Smooth muscle cell (in vitro differentiated cells): ENCODE data around the gene ABR. TPM values are rescaled to one million over a fixed set of nuclear protein-coding genes. Genes with fewer than 3 reads are reported as not detected.

Experiments used
- DNase-seq: peaks from one replicate; lab custom pipeline; 2025; ENCODE audit not compliant: unreplicated experiment; lab: John Stamatoyannopoulos, UW
- H2AFZ ChIP-seq: fragments of 200-600 bp; sonication (generic); 2 replicates; pipeline ENCODE4 v1.6.0; 2016; ENCODE audit warnings: antibody characterized with exemption, low read depth, mild to moderate bottlenecking
- H3F3A ChIP-seq: fragments of 200-600 bp; sonication (generic); 2 replicates; pipeline ENCODE4 v1.6.0; 2017; ENCODE audit warnings: antibody characterized with exemption, low read depth
- H3K27ac ChIP-seq: fragments of 200-600 bp; sonication (generic); 2 replicates; pipeline ENCODE4 v1.5.1; 2016; ENCODE audit warnings: low read depth, mild to moderate bottlenecking
- H3K27me3 ChIP-seq: fragments of 200-600 bp; sonication (generic); 2 replicates; pipeline ENCODE4 v1.6.1; 2016; ENCODE audit warnings: low read depth, mild to moderate bottlenecking
- H3K36me3 ChIP-seq: fragments of 200-600 bp; sonication (generic); 2 replicates; pipeline ENCODE4 v1.5.1; 2016; ENCODE audit warnings: low read depth
- H3K4me1 ChIP-seq: fragments of 200-600 bp; sonication (generic); 2 replicates; pipeline ENCODE4 v1.5.1; 2016; ENCODE audit warnings: low read depth
- H3K4me2 ChIP-seq: fragments of 200-600 bp; sonication (generic); 2 replicates; pipeline ENCODE4 v1.6.0; 2016; ENCODE audit warnings: mild to moderate bottlenecking
- H3K4me3 ChIP-seq: fragments of 200-600 bp; sonication (generic); 2 replicates; pipeline ENCODE4 v1.5.1; 2016; ENCODE audit warnings: mild to moderate bottlenecking
- H3K79me2 ChIP-seq: fragments of 200-600 bp; sonication (generic); 2 replicates; pipeline ENCODE4 v1.6.0; 2016; ENCODE audit warnings: low read depth, mild to moderate bottlenecking
- H3K9ac ChIP-seq: fragments of 200-600 bp; sonication (generic); 2 replicates; pipeline ENCODE4 v1.6.0; 2016; ENCODE audit warnings: low read depth
- H3K9me3 ChIP-seq: fragments of 200-600 bp; sonication (generic); replicated peaks from 2 replicates; pipeline ENCODE4 v1.5.1; 2016; ENCODE audit warnings: low read depth
- H4K20me1 ChIP-seq: fragments of 200-600 bp; sonication (generic); 2 replicates; pipeline ENCODE4 v1.6.0; 2016; ENCODE audit warnings: low read depth
- WGBS: methylation state at CpG from one replicate; pipeline ENCODE4 v1.1.7; 2016; ENCODE audit warnings: low lambda C conversion rate; 5-methylcytosine and 5-hydroxymethylcytosine counted together
- polyA plus RNA-seq: library from polyadenylated mRNA; unstranded; fragments of >200 nt; fragmentation: Nextera tagmentation; extraction: Ambion mirVana; gene quantifications from 2 replicates; pipeline ENCODE4 v1.2.1, GENCODE V29; 2016
- total RNA-seq: library from RNA; depleted of rRNA; stranded (reverse); fragments of >200 nt; gene quantifications from 2 replicates; pipeline ENCODE4 v1.2.3, GENCODE V29; 2014
- TF ChIP-seq, protein P1 (sequence below): fragments of 200-600 bp; sonication (generic); IDR thresholded peaks from 2 replicates; pipeline ENCODE4 v1.5.1; 2017; ENCODE audit warnings: borderline replicate concordance, mild to moderate bottlenecking, antibody characterized with exemption; ENCODE audit not compliant: insufficient read depth, poor library complexity, severe bottlenecking

Gene ABR
- total and polyA plus RNA-seq, 2 experiments from 2014 or later = 16.1 to 29.1 TPM

DNA sequence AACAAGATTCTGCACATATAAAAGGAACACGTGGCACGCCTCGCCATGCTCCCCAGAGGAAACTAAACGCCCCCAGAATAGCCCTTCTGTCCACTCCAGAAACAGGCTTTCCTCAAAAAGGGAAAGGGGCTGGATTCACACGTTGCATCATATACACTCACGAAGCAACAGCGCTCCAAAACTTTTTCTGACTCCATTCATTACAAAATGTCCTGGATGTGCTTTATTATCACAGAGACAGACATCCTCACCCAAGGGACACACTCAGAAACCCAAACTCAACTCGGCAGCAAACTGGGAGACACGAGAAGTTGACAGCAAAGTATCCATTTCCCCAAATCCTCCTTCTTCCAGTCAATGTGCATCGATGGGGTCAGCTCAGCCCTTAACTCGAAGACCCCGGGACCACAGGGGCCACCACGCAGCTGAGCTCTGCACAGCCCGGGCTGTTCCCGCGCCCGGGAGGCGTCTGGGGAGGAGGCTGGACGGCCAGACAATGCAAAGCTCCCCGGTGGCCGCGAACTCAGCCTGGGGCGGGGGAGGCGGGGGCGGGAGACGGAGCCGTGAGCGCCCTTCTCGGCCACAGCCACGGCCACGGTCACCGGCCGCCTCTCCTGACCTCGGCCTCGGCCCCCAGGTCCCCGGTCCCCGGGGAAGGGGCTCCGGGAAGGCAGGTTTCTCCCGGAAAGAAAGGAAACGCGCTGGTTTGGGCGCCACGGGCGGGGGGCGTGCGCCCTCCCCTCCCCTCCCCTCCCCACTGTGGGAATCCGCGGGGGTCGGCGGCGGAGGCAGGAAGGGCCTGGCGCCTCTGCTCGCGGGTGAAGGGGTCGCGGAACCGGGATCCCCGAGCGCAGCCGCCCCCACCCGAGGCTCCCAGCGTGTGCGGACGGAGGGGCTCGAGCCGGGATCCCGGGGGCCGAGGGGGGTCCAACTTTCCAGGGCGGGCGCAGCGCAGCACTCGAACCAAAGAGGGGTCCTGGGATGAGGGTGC is 201.4 kb downstream of the ABR start:
- Histone ChIP-seq H3K4me1 (peaks cover 26% of the 10 kb centered on the region), H3K27ac (peak overlapping the region; percentile 70), H3K4me3 (peak overlapping the region; percentile 93), H3K79me2 (peaks cover 55% of the 10 kb centered on the region), H3F3A (peaks cover 4% of the 10 kb centered on the region), H4K20me1 (peaks cover 49% of the 10 kb centered on the region), H3K4me2 (peak overlapping the region; percentile 97), H3K36me3 (no peaks in the 10 kb centered on the region), H2AFZ (no peak overlapping the region), H3K9ac (peak overlapping the region; percentile 86), H3K27me3 (no peaks in the 10 kb centered on the region), H3K9me3 (no peaks in the 10 kb centered on the region)
- no peak for DNase-seq
- TF ChIP-seq, protein P1, sequence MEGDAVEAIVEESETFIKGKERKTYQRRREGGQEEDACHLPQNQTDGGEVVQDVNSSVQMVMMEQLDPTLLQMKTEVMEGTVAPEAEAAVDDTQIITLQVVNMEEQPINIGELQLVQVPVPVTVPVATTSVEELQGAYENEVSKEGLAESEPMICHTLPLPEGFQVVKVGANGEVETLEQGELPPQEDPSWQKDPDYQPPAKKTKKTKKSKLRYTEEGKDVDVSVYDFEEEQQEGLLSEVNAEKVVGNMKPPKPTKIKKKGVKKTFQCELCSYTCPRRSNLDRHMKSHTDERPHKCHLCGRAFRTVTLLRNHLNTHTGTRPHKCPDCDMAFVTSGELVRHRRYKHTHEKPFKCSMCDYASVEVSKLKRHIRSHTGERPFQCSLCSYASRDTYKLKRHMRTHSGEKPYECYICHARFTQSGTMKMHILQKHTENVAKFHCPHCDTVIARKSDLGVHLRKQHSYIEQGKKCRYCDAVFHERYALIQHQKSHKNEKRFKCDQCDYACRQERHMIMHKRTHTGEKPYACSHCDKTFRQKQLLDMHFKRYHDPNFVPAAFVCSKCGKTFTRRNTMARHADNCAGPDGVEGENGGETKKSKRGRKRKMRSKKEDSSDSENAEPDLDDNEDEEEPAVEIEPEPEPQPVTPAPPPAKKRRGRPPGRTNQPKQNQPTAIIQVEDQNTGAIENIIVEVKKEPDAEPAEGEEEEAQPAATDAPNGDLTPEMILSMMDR = no peak
- WGBS = under 1% methylated on average over 33 of the region's 72 CpGs

DNA sequence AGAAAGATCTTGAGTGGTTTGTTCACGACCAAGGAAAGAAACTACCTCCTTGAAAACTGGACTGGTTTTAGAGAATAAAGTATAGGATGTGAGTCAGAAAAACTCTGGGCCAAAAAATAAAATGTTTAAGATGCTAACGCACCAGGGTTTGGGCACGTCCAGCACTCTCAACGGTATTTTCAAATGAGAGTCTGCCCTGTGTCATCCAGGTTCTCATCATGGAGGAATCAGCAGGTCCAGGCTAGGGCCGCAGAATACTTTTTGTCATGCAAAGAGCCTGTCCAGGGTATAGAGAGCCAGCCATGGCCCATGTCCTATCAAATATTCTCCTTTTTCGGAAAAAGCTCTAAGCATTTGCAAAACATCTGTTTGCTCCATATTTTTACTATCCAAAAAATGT is 202.6 kb downstream of the ABR start:
- WGBS = 22% methylated on average over 6 of the region's 6 CpGs
- no peak for DNase-seq
- Histone ChIP-seq H3K79me2 (peaks cover 67% of the 10 kb centered on the region), H3F3A (peaks cover 7% of the 10 kb centered on the region), H3K27ac (peak overlapping the region; percentile 70), H3K4me3 (peak overlapping the region; percentile 93), H3K27me3 (no peaks in the 10 kb centered on the region), H3K9me3 (no peaks in the 10 kb centered on the region), H3K4me2 (peak overlapping the region; percentile 97), H4K20me1 (peaks cover 58% of the 10 kb centered on the region), H3K4me1 (peaks cover 26% of the 10 kb centered on the region), H3K36me3 (no peaks in the 10 kb centered on the region), H3K9ac (peak overlapping the region; percentile 24), H2AFZ (no peak overlapping the region)
- TF ChIP-seq, protein P1 = no peak

DNA sequence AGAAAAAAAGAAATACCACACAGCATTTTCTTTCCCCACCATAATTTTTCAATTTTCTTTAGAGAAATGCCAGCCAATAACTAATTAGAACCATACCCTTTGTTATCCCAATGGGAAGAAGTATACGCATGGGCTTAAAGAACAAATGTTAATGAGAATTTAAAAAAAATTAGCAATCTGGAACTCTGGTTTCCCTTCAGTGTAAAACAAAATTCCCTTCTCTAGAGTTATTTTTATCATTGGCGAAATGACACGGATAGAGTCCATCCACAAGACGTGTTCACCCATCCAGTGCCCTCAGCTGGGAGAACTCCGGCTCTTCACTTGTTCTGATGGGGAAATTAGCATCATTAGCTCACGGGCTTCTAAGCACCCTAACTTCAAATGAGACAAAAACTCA is 203.5 kb downstream of the ABR start:
- TF ChIP-seq, protein P1 = no peak
- H4K20me1 ChIP-seq = peaks cover 65% of the 10 kb centered on the region
- H3K4me2 ChIP-seq = peak overlapping the region; percentile 97
- H2AFZ ChIP-seq = no peak overlapping the region
- DNase-seq = no peak
- H3K4me3 ChIP-seq = peak overlapping the region; percentile 93
- H3K27ac ChIP-seq = peak overlapping the region; percentile 70
- H3K9ac ChIP-seq = no peak overlapping the region
- H3K9me3 ChIP-seq = no peaks in the 10 kb centered on the region
- peaks cover 9% of the 10 kb centered on the region for H3F3A ChIP-seq
- no peaks in the 10 kb centered on the region for H3K27me3 ChIP-seq
- H3K4me1 ChIP-seq = peaks cover 26% of the 10 kb centered on the region
- no peaks in the 10 kb centered on the region for H3K36me3 ChIP-seq
- 61% methylated on average over 6 of the region's 6 CpGs for WGBS
- H3K79me2 ChIP-seq = peaks cover 76% of the 10 kb centered on the region
